ENCODE measurements around the gene DPYSL4. TPM values are rescaled to one million over a fixed set of nuclear protein-coding genes. Genes with fewer than 3 reads are reported as not detected.
A peak's percentile ranks its signal among the peaks of the same experiment; 100 is the strongest.

Gene DPYSL4
- total RNA-seq, 3 donors from 2014 or later (not counting 1 experiment from before 2014, with no cell fraction given), result 0.40 to 1.3 (median 1.0) TPM

DNA sequence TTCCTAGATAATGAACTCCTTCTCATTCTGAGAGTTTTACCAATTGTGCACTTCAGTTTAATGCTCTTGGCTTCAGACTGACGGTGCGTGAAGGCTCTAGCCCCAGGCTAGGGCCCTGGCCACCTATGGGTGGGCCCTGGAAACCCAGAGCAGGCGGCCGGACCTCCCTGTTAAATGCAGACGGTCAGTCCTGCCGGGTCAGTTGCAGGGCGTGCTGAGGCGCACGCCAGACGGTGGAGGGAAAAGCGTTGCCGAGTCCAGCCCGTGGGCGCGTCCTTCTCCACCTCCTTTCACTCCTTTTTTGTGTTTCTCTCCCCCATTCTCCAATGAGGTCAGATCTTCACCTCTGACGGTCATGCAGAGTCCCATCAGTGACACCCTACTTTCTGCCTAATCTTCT is 2.3 kb downstream of the DPYSL4 start:
- ATAC-seq (no peak), DNase-seq (no peak)
- Mint-ChIP-seq H3K4me3 (no peak overlapping the region), H3K36me3 (no peaks in the 10 kb centered on the region), H3K27ac (no peak overlapping the region), H3K27me3 (ENCODE audit: low read depth in 2 of 2) (peaks cover 34 to 35% of the 10 kb centered on the region in 2 donors), H3K9me3 (no peaks in the 10 kb centered on the region), H3K4me1 (peaks cover 0 to 12% of the 10 kb centered on the region in 2 donors)
- Histone ChIP-seq H3K27me3 (ENCODE audit: control insufficient read depth, insufficient read depth, low read length) (peaks cover 23% of the 10 kb centered on the region), H3K9me3 (ENCODE audit: control insufficient read depth, insufficient read depth, low read length) (no peaks in the 10 kb centered on the region), H3K4me3 (ENCODE audit: low read length) (no peak overlapping the region), H3K36me3 (ENCODE audit: control insufficient read depth, insufficient read depth, low read length) (no peaks in the 10 kb centered on the region), H3K27ac (ENCODE audit: low read length) (no peak overlapping the region), H3K4me1 (ENCODE audit: control insufficient read depth, insufficient read depth, low read length) (peaks cover 23% of the 10 kb centered on the region)
- WGBS (ENCODE audit: insufficient coverage), result 88% methylated on average over 16 of the region's 16 CpGs
- intact Hi-C loops (cut with micrococcal nuclease), result no loop called here
- TF ChIP-seq, protein P1, sequence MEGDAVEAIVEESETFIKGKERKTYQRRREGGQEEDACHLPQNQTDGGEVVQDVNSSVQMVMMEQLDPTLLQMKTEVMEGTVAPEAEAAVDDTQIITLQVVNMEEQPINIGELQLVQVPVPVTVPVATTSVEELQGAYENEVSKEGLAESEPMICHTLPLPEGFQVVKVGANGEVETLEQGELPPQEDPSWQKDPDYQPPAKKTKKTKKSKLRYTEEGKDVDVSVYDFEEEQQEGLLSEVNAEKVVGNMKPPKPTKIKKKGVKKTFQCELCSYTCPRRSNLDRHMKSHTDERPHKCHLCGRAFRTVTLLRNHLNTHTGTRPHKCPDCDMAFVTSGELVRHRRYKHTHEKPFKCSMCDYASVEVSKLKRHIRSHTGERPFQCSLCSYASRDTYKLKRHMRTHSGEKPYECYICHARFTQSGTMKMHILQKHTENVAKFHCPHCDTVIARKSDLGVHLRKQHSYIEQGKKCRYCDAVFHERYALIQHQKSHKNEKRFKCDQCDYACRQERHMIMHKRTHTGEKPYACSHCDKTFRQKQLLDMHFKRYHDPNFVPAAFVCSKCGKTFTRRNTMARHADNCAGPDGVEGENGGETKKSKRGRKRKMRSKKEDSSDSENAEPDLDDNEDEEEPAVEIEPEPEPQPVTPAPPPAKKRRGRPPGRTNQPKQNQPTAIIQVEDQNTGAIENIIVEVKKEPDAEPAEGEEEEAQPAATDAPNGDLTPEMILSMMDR (IDR thresholded peaks at IDR 0.05), result no peak

GRCh38 chr10:132189810-132190422 is 3.2 kb downstream of the DPYSL4 start:
- intact Hi-C loops (cut with micrococcal nuclease), result no loop called here
- no peaks in the 10 kb centered on the region for H3K9me3 Mint-ChIP-seq
- no peak overlapping the region for H3K27ac ChIP-seq (ENCODE audit: low read length)
- TF ChIP-seq, protein P1 (IDR thresholded peaks at IDR 0.05), result no peak
- H3K36me3 Mint-ChIP-seq, result no peaks in the 10 kb centered on the region
- peaks cover 28 to 29% of the 10 kb centered on the region in 2 donors for H3K27me3 Mint-ChIP-seq (ENCODE audit: low read depth in 2 of 2)
- no peak for ATAC-seq
- H3K4me1 ChIP-seq (ENCODE audit: control insufficient read depth, insufficient read depth, low read length), result peaks cover 23% of the 10 kb centered on the region
- WGBS (ENCODE audit: insufficient coverage), result 90% methylated on average over 17 of the region's 17 CpGs
- DNase-seq, result no peak
- no peak overlapping the region for H3K4me3 ChIP-seq (ENCODE audit: low read length)
- no peaks in the 10 kb centered on the region for H3K9me3 ChIP-seq (ENCODE audit: control insufficient read depth, insufficient read depth, low read length)
- H3K4me3 Mint-ChIP-seq, result peak overlapping the region; percentile 17
- no peak overlapping the region for H3K27ac Mint-ChIP-seq
- peaks cover 20% of the 10 kb centered on the region for H3K27me3 ChIP-seq (ENCODE audit: control insufficient read depth, insufficient read depth, low read length)
- H3K36me3 ChIP-seq (ENCODE audit: control insufficient read depth, insufficient read depth, low read length), result no peaks in the 10 kb centered on the region
- H3K4me1 Mint-ChIP-seq, result peaks cover 0 to 12% of the 10 kb centered on the region in 2 donors

- H3K27me3 ChIP-seq (ENCODE audit: control insufficient read depth, insufficient read depth, low read length), result peaks cover 14% of the 10 kb centered on the region
- no peaks in the 10 kb centered on the region for H3K36me3 Mint-ChIP-seq
- no peak overlapping the region for H3K27ac ChIP-seq (ENCODE audit: low read length)
- H3K4me3 ChIP-seq (ENCODE audit: low read length), result no peak overlapping the region
- peaks cover 0 to 7% of the 10 kb centered on the region in 2 donors for H3K4me1 Mint-ChIP-seq
- H3K4me3 Mint-ChIP-seq, result no peak overlapping the region
- peaks cover 24 to 25% of the 10 kb centered on the region in 2 donors for H3K27me3 Mint-ChIP-seq (ENCODE audit: low read depth in 2 of 2)
- no peak for DNase-seq
- whole genome bisulfite sequencing (ENCODE audit: insufficient coverage), result 83% methylated on average over 27 of the region's 28 CpGs
- H3K9me3 ChIP-seq (ENCODE audit: control insufficient read depth, insufficient read depth, low read length), result no peaks in the 10 kb centered on the region
- H3K9me3 Mint-ChIP-seq, result no peaks in the 10 kb centered on the region
- no peak overlapping the region for H3K27ac Mint-ChIP-seq
- intact Hi-C loops (cut with micrococcal nuclease), result no loop called here
- no peak for ATAC-seq
- H3K36me3 ChIP-seq (ENCODE audit: control insufficient read depth, insufficient read depth, low read length), result no peaks in the 10 kb centered on the region
- TF ChIP-seq, protein P1 (IDR thresholded peaks at IDR 0.05), result no peak
- H3K4me1 ChIP-seq (ENCODE audit: control insufficient read depth, insufficient read depth, low read length), result peaks cover 11% of the 10 kb centered on the region
Observed at GRCh38 chr10:132192076-132192975, 5.6 kb downstream of the DPYSL4 start.

Measured in natural killer cell (primary cell).